GM19395 (cell line): Measurements from ENCODE around the gene SLC16A12.

ENCODE experiments used
- ATAC-seq: cut with Tn5 transposase; IDR thresholded peaks from one replicate; pipeline ENCODE4 v1.9.1; 2021; ENCODE audit warnings: mild to moderate bottlenecking, moderate library complexity; ENCODE audit not compliant: unreplicated experiment

SLC16A12 gene

DNA sequence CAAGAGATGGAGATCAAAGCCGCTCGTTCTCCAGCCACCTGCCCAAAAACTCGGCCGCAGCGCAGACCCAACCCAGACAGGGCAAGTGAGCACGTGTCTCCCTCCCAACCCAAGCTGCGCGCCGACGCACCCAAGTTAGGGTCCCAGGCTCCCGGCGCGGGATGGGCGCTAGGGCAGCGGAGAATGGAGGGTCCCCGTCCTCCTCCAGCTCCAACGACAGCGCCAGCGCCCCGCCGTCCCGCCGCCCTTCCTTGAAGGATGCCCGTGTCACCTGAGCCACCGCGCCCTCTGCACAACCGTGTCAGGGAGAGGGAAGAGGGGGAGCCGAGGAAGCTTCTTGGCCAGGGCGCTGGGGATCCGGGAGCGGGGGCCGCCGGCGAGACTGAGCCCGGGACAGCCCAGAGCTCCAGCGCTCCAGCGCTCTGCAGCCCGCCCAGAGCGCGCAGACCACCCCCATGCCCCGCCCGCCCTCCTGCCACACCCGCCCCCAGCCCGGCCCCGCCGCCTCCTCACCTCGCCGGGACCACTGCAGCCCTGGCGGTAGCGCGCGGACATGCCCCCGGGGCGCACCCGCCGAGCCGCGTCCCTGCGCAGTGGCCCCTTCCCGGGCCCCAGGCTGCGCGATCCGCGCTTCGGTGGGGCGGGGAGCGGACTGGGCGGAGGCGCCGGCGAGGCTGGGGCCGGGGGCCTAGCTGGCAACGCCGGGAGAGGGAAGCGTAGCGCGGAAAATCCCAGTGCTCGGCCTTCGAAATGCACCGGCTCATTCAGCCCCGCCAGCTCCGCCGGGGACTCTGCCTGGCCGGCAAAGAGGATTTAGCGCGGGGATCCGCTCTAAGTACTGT is at the start of gene SLC16A12:
Gene SLC16A12 (minus strand): TSS at position 424 of the 842 bp plus-strand sequence. CDS start 73,016 bp downstream, outside the sequence.
- ATAC-seq: no peak

DNA sequence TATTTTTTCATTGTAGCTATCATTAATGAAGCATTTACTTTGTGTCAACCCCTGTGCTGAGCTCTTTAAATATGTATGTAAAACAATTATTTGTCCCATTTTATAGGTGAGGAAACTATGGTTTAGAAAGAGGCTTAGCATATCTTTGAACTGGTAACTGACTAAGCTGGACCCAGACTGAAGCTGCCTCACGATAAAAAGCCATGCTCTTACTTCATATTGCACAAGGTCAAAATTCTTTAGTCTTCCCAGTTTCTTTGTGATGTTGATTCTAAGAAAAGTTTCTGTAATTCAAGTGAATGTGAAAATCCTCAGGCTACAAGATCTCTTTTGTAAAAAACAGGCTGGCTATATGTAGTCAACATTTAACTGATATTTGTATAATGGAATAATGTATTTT is 46.6 kb upstream of the SLC16A12 start:
- ATAC-seq: no peak

DNA sequence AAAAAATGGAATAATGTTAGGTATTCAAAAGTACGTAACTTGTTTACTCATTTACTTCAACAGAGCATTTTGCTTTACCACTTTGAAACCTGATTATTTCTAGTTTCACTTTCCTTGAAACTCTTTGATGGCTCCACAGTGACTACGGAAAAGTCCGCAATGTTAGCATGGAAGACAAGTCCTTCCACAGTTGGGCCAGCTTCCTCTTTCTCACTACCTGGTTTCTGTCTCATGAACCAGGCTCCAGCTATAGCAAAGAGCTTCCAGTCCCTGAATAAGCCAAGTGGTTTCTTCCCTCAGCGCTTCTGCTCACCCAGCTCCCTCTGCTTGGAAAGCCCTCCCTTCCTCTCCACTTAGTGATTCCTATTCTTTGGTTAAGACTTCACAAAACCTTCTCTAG is 44.8 kb upstream of the SLC16A12 start:
- no peak for ATAC-seq

GRCh38 chr10:89576696-89577095 is 41.3 kb upstream of the SLC16A12 start:
- no peak for ATAC-seq

DNA sequence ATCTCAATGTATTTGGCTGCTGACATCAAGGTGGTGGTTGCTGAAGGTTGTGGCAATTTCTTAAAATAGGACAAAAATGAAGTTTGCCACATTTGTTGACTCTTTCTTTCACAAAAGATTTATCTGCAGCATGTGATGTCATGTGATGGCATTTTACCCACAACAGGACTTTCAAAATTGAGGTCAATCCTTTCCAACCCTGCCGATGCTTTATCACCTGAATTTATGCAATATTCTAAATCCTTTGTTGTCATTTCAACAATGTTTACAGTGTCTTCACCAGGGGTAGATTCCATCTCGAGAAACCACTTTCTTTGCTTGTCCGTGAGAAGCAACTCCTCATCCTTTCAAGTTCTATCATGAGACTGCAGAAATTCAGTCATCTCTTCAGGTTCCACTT is 40.6 kb upstream of the SLC16A12 start:
- ATAC-seq: no peak

DNA sequence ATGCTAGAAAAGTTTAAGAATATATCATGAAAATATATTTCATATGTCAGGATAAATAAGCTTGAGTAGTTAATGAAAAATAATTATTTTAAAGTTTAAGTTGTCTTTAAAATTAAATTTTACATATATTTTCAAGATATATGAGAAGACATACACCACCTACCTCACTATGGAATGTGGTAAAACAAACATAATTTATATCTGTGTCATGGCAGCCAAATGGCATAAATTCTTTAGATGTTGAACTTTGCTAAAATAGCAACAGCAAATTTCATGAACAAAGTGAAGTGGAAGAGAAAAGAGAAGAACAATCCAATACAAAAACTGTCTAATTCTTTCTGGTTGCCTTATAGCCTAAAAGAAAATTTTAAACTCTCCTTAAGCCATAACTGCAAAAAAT is 39.6 kb upstream of the SLC16A12 start:
- ATAC-seq: no peak

DNA sequence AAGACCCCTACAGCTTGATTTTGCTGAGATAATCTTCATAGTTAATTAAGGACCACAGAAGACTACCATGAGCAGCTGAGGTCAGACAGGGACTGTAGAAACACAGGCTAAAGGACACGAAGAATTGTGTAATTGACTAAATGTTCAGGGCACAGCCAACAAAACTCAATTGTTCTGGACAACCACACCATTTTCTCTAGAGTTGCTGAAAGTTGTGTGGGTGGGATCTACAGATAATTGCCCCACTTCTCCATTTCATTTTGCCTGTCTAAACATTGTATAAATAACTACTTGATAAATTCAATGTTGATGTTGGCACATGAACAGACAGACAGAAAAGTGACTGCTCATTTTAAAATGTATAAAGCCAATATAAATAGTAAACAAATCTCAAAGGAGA is 39.0 kb upstream of the SLC16A12 start:
- no peak for ATAC-seq

DNA sequence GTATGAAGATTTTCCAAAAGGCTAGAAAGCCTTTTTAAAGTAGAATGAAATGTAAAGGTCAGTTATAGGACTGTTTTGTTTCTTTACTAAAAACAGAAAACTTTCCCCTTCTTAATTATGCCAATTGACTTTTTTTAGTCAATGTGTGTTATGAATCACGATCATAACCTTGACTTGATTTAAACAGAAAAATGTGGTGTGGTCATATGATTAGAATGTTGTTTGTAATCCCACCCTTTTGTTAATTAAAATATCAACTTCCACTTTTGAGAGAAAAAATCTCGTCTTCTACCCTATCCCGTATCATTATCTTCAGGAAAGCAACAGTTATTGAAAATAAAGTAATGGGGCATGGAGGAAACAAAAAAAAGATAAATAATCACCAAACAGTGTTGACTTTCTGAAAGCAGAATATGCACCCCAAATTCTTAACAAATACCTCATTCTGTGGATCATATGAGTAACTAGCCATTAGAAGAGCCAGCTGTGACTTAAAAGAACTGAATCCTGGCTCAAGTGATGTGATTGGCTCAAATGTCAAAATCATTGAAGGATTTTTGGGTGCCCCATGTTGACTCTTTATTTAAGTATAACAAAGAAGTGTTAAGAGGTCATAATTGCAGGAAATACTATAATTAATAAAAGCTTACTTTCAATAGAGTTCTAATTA is 32.3 kb upstream of the SLC16A12 start:
- no peak for ATAC-seq

DNA sequence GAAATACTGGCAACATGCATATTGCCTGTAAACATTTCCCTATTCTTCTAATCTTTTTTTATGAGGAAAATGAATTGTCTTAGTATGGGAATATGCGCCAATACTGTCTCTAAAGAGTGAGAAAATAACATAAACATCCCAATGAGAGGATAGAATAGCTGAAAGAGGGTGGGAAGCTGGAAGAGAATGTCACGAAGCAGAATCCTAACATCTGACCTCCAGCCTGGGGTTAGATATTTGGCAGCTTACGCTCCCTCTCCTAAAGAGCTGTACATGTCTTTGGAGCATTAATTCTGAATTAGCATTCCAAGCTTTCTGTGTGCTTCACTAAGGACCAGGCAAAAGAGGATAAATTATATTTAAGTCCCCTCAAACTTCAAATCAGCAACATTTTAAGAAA is 31.6 kb upstream of the SLC16A12 start:
- no peak for ATAC-seq

DNA sequence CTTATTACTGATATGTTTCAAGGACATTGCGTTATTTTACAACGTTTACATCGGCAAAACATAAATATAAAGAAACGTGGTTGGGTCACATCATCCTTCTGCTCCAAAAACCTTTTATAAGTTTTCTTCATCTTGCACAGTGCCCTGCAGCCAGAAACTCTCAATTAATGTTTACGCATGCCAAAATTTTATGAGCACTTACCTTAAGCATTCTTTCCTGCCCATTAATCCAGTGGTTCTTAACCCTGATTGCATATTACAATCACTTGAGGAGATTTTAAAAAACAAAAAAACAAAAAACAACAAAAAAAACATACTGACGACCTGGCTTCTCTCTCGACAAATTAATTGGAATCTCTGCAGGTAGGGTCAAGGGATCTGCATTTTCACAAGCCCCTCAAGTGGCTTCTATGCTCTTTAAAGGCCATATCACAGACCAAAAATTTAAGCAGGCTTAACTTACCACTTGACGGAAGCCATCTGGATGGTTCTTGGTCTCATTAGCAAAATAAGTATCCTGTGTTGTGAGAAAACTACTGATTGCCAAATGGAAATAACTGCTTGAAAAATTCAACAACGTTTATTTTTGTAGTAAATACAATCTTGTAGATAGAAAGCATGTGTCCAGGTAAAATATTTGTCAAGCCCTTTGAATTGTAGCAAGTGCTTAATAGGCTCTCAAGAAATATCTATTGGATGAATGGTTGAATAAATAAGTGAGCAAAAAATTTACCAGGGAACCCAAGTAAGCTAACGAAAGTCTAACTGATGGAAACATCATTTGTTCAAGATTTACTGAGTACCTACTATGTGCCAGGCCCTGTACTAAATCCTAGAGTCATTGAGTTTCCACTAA is 30.9 kb upstream of the SLC16A12 start:
- no peak for ATAC-seq

DNA sequence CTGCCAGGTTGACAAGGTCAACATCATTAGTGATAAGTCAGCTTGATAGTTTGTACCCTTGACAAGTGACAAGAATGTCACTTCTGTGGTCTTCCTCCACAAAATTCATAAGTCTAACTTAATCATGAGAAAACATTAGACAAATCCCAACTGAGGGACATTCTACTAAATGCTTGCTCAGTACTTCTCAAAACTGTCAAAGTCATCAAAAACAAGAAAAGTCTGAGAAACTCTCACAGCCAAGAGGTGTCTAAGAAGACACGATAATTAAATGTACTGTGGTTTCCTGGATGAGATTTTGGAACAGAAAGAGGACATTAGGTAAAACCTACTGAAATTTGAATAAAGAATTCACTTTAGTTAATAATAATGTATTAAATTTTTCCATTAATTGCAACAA is 29.8 kb upstream of the SLC16A12 start:
- ATAC-seq: no peak

- no peak for ATAC-seq
These were observed 28.6 kb upstream of the SLC16A12 start for GRCh38 chr10:89563861-89564478.

GRCh38 chr10:89563311-89563710 is 27.9 kb upstream of the SLC16A12 start:
- no peak for ATAC-seq

GRCh38 chr10:89556600-89556999 is 21.2 kb upstream of the SLC16A12 start:
- ATAC-seq: no peak

GRCh38 chr10:89555688-89556445 is 20.5 kb upstream of the SLC16A12 start:
- ATAC-seq: no peak

DNA sequence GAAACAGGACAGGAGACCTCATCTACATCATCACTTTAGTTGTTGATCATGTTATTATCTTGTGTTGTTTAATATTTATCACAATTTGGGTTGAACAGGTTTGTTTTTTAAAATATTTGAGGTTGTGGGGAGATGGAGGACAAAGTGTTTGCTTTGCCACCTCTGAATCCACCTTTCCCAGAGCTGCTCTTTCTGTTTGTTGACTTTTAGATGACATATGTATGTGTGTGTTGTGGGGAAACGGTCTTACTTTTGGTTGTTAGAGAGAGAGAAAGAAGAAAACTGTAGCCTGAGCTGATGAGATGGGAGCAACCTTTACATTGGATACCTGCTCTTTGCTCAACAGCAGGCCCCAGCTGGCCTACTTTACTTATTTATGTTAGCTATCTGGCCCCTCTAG is 19.0 kb upstream of the SLC16A12 start:
- no peak for ATAC-seq

DNA sequence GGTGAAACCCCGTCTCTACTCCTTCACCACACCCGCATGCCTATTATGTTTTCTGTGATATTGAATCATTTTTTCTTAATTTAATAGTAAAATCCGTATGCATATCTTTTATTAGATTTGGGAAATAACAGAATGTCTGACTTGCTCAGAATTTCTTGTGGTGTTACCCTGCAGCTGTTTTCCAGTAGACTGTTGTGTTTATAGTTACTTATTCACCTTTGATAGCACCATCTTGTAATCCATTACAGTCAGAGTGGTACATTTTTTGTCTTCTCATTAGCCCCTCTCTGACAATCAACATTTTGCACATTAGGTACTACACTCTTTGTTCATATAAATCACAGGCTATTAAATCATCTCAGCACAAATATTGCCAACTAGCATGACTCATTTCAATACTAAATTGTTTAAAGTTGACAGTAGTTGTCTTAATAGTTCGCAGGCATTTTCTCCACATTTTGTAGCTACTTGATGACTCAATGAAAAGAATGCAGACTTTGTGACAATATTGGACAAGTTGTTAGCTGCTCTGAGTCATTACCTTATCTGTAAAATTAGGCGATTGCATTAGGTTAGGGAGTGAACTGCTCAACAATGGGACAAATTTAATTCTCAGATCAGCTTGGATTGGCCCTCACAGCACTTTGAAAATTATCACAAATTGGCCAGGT is 17.8 kb upstream of the SLC16A12 start:
- no peak for ATAC-seq

- ATAC-seq: no peak
These were observed 16.8 kb upstream of the SLC16A12 start for GRCh38 chr10:89552213-89552612.

GRCh38 chr10:89550509-89550908 is 15.1 kb upstream of the SLC16A12 start:
- ATAC-seq: no peak

DNA sequence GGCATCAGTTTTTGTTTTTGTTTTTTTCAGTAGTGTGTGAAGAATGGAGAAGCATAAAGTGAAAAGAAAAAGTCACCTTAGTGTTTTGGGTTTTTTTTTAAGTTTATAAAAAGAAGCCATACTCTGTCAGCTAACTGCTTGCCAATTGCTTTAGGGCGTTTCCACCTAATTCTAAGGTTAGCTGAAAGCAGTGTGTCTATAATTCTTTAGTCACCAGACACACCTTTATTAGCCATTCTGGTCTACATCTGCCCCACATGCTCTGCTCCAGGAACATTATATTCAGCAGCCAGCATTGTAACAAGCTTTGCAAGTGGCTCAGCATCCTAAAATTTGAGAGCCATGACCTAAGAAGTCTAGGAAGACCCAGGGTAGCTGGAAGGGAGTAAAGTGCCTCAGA is 14.1 kb upstream of the SLC16A12 start:
- no peak for ATAC-seq
